PC-3 (cell line): ENCODE data around the gene GNAZ. TPM values are rescaled to one million over a fixed set of nuclear protein-coding genes. Genes with fewer than 3 reads are reported as not detected.

Experiments used
- ATAC-seq: fragments of 200-7000 bp; cut with Tn5 transposase; 2 replicates; pipeline ENCODE4 v1.9.1; 2020; ENCODE audit warnings: mild to moderate bottlenecking, moderate library complexity
- BruUV-seq: library from RNA; stranded (reverse); fragments of 400-500 nt; replicated peaks from 2 replicates; lab custom pipeline; 2021; lab: Mats Ljungman, UMichigan
- CTCF ChIA-PET: fragments of 300-600 bp; sonication (Branson Sonifier 250); formaldehyde crosslinking; loops from one replicate; lab custom pipeline; 2022; ENCODE audit warnings: antibody characterized with exemption; lab: Charles Lee
- POLR2A ChIA-PET: fragments of 300-600 bp; sonication (Branson Sonifier 250); formaldehyde crosslinking; loops from one replicate; lab custom pipeline; 2022; ENCODE audit warnings: antibody characterized with exemption; ENCODE audit not compliant: unreplicated experiment; lab: Charles Lee
- DNase-seq: peaks from one replicate; pipeline ENCODE4 v3.0.0-alpha.2; 2015
- H2AFZ ChIP-seq: fragments of 300-600 bp; sonication (generic); 2 replicates; pipeline ENCODE4 v1.6.0; 2016; ENCODE audit warnings: antibody characterized with exemption, low read length
- H3F3A ChIP-seq: fragments of 300-600 bp; sonication (generic); one replicate; pipeline ENCODE4 v1.6.0; 2017; ENCODE audit warnings: antibody characterized with exemption, low read length, control low read depth, mild to moderate bottlenecking; ENCODE audit not compliant: unreplicated experiment
- H3K27ac ChIP-seq: fragments of 300-600 bp; sonication (generic); 2 replicates; pipeline ENCODE4 v1.5.1; 2016; ENCODE audit warnings: mild to moderate bottlenecking, low read length
- H3K27me3 ChIP-seq: fragments of 300-600 bp; sonication (generic); 2 replicates; pipeline ENCODE4 v1.6.1; 2016; ENCODE audit warnings: low read length, mixed read lengths
- H3K36me3 ChIP-seq: fragments of 300-600 bp; sonication (generic); 2 replicates; pipeline ENCODE4 v1.6.1; 2016; ENCODE audit warnings: low read depth, mixed run types, low read length, mixed read lengths
- H3K4me1 ChIP-seq: fragments of 300-600 bp; sonication (generic); 2 replicates; pipeline ENCODE4 v1.5.1; 2016; ENCODE audit warnings: low read length; ENCODE audit not compliant: insufficient read depth
- H3K4me2 ChIP-seq: fragments of 300-600 bp; sonication (generic); 2 replicates; pipeline ENCODE4 v1.6.0; 2016; ENCODE audit warnings: low read length
- H3K4me3 ChIP-seq: fragments of 300-600 bp; sonication (generic); 2 replicates; pipeline ENCODE4 v1.5.1; 2016; ENCODE audit warnings: mild to moderate bottlenecking, low read length, mixed read lengths
- H3K79me2 ChIP-seq: fragments of 300-600 bp; sonication (generic); 2 replicates; pipeline ENCODE4 v1.6.1; 2017; ENCODE audit warnings: low read length, mixed read lengths
- H3K9ac ChIP-seq: fragments of 300-600 bp; sonication (generic); 2 replicates; pipeline ENCODE4 v1.6.0; 2016; ENCODE audit warnings: mild to moderate bottlenecking, low read length
- H3K9me2 ChIP-seq: fragments of 300-600 bp; sonication (generic); replicated peaks from 2 replicates; pipeline ENCODE4 v1.6.1; 2016; ENCODE audit warnings: mixed run types, low read length, mixed read lengths
- H3K9me3 ChIP-seq: fragments of 300-600 bp; sonication (generic); 2 replicates; pipeline ENCODE4 v1.6.1; 2016; ENCODE audit warnings: low read length, mixed read lengths
- H4K20me1 ChIP-seq: fragments of 300-600 bp; sonication (generic); 2 replicates; pipeline ENCODE4 v1.6.1; 2016; ENCODE audit warnings: low read length, mixed read lengths
- CTCF ChIP-seq: fragments of 300-600 bp; sonication (generic); conservative IDR thresholded peaks from 2 replicates; pipeline ENCODE4 v1.5.1; 2017; ENCODE audit warnings: antibody characterized with exemption, low read depth, mild to moderate bottlenecking, low read length
- EZH2 ChIP-seq: fragments of 300-600 bp; sonication (generic); IDR thresholded peaks from one replicate; pipeline ENCODE4 v1.6.1; 2017; ENCODE audit warnings: antibody characterized with exemption, mild to moderate bottlenecking, low read length; ENCODE audit not compliant: unreplicated experiment
- EZH2phosphoT487 ChIP-seq: fragments of 300-600 bp; sonication (generic); IDR thresholded peaks from 2 replicates; pipeline ENCODE4 v1.6.1; 2018; ENCODE audit warnings: mild to moderate bottlenecking, antibody characterized with exemption, low read length, borderline replicate concordance
- intact Hi-C: fragments of 100-400 bp; cut with micrococcal nuclease; formaldehyde crosslinking; loops from 2 replicates; pipeline ENCODE4 v1.9.0; 2023
- total RNA-seq: library from RNA; depleted of rRNA; stranded (reverse); fragments of >200 nt; gene quantifications from 2 replicates; pipeline ENCODE4 v1.2.3, GENCODE V29; 2014

Gene GNAZ
- total RNA-seq, 1 experiment from 2014 or later: 14.4 TPM

- ChIA-PET CTCF (interaction anchor here (1.0 kb wide), 1 partner anchor 164 kb away, joined by 3 read pairs; no protein-coding TSS in a partner anchor), POLR2A (no interaction called here)
- BruUV-seq: no TSS peak
- DNase-seq (no peak), ATAC-seq (no peak)
- Histone ChIP-seq H3K4me3 (no peak overlapping the region), H3K4me1 (no peaks in the 10 kb centered on the region), H3K36me3 (no peaks in the 10 kb centered on the region), H3F3A (no peaks in the 10 kb centered on the region), H2AFZ (no peak overlapping the region), H3K9ac (no peak overlapping the region), H3K27me3 (no peaks in the 10 kb centered on the region), H3K9me3 (no peaks in the 10 kb centered on the region), H3K4me2 (no peak overlapping the region), H3K9me2 (no peaks in the 10 kb centered on the region), H4K20me1 (no peaks in the 10 kb centered on the region), H3K79me2 (no peaks in the 10 kb centered on the region), H3K27ac (no peak overlapping the region)
- no peak for TF ChIP-seq EZH2
- no peak for TF ChIP-seq CTCF
- no peak for TF ChIP-seq EZH2phosphoT487
- intact Hi-C loops: no loop called here
These were observed 52.9 kb downstream of the GNAZ start for GRCh38 chr22:23122992-23123803.

- TF ChIP-seq EZH2 (no peak), CTCF (no peak), EZH2phosphoT487 (no peak)
- no peak overlapping the region for H3K4me3 ChIP-seq
- H3K9me2 ChIP-seq: no peaks in the 10 kb centered on the region
- DNase-seq (no peak), ATAC-seq (no peak)
- no peaks in the 10 kb centered on the region for H3K79me2 ChIP-seq
- no peak overlapping the region for H2AFZ ChIP-seq
- no TSS peak for BruUV-seq
- no peak overlapping the region for H3K4me2 ChIP-seq
- no peaks in the 10 kb centered on the region for H4K20me1 ChIP-seq
- no peaks in the 10 kb centered on the region for H3K27me3 ChIP-seq
- no peak overlapping the region for H3K27ac ChIP-seq
- H3K9me3 ChIP-seq: no peaks in the 10 kb centered on the region
- H3K36me3 ChIP-seq: no peaks in the 10 kb centered on the region
- CTCF ChIA-PET: interaction anchor here (1.0 kb wide), 1 partner anchor 164 kb away, joined by 3 read pairs; no protein-coding TSS in a partner anchor
- H3K9ac ChIP-seq: no peak overlapping the region
- intact Hi-C loops: no loop called here
- no peaks in the 10 kb centered on the region for H3K4me1 ChIP-seq
- POLR2A ChIA-PET: no interaction called here
- no peaks in the 10 kb centered on the region for H3F3A ChIP-seq
These were observed 53.5 kb downstream of the GNAZ start for GRCh38 chr22:23123804-23124254.
